Osteocyte (in vitro differentiated cells): ENCODE measurements around the gene INSRR. TPM values are rescaled to one million over a fixed set of nuclear protein-coding genes. Genes with fewer than 3 reads are reported as not detected.

Experiments used
- DNase-seq: peaks from one replicate; pipeline ENCODE4 v3.0.0; 2021; ENCODE audit warnings: mixed read lengths; ENCODE audit not compliant: unreplicated experiment; ENCODE audit errors: extremely low spot score
- H3K27ac Mint-ChIP-seq: one replicate; pipeline ENCODE4 v1.8.0; 2021; ENCODE audit warnings: mild to moderate bottlenecking, mixed read lengths; ENCODE audit not compliant: unreplicated experiment
- H3K27me3 Mint-ChIP-seq: one replicate; pipeline ENCODE4 v1.8.0; 2021; ENCODE audit warnings: mixed read lengths; ENCODE audit not compliant: unreplicated experiment
- H3K36me3 Mint-ChIP-seq: one replicate; pipeline ENCODE4 v1.8.0; 2021; ENCODE audit warnings: mixed read lengths; ENCODE audit not compliant: unreplicated experiment
- H3K4me1 Mint-ChIP-seq: one replicate; pipeline ENCODE4 v1.8.0; 2021; ENCODE audit warnings: mixed read lengths; ENCODE audit not compliant: unreplicated experiment
- H3K4me3 Mint-ChIP-seq: one replicate; pipeline ENCODE4 v1.8.0; 2021; ENCODE audit warnings: mild to moderate bottlenecking, moderate library complexity, mixed read lengths; ENCODE audit not compliant: unreplicated experiment
- H3K9me3 Mint-ChIP-seq: one replicate; pipeline ENCODE4 v1.8.0; 2021; ENCODE audit warnings: mixed read lengths; ENCODE audit not compliant: unreplicated experiment
- CTCF ChIP-seq: fragments of 200-600 bp; sonication (generic); IDR thresholded peaks from 2 replicates; pipeline ENCODE4 v1.5.0; 2021; ENCODE audit warnings: antibody characterized with exemption, mild to moderate bottlenecking, moderate library complexity
- total RNA-seq: library from RNA; stranded (reverse); gene quantifications from 2 replicates; pipeline ENCODE4 v1.2.1, GENCODE V29; 2021

The INSRR gene
- total RNA-seq, 1 donor from 2014 or later, result 0.21 TPM

GRCh38 chr1:156805766-156806511 lies 53.0 kb downstream of the INSRR start:
- peaks cover 21% of the 10 kb centered on the region for H3K4me1 Mint-ChIP-seq
- no peak overlapping the region for H3K4me3 Mint-ChIP-seq
- peak overlapping the region; percentile 67 for H3K27ac Mint-ChIP-seq
- TF ChIP-seq CTCF, result no peak
- peaks cover 13% of the 10 kb centered on the region for H3K36me3 Mint-ChIP-seq
- no peak for DNase-seq
- H3K27me3 Mint-ChIP-seq, result peaks cover under 1% of the 10 kb centered on the region
- H3K9me3 Mint-ChIP-seq, result no peaks in the 10 kb centered on the region

GRCh38 chr1:156804572-156805243 lies 54.2 kb downstream of the INSRR start:
- TF ChIP-seq CTCF, result no peak
- H3K9me3 Mint-ChIP-seq, result no peaks in the 10 kb centered on the region
- H3K36me3 Mint-ChIP-seq, result peaks cover 24% of the 10 kb centered on the region
- no peak overlapping the region for H3K27ac Mint-ChIP-seq
- no peaks in the 10 kb centered on the region for H3K27me3 Mint-ChIP-seq
- DNase-seq, result no peak
- H3K4me3 Mint-ChIP-seq, result no peak overlapping the region
- peaks cover 28% of the 10 kb centered on the region for H3K4me1 Mint-ChIP-seq

- peaks cover 28% of the 10 kb centered on the region for H3K4me1 Mint-ChIP-seq
- no peak overlapping the region for H3K27ac Mint-ChIP-seq
- H3K36me3 Mint-ChIP-seq, result peaks cover 25% of the 10 kb centered on the region
- no peaks in the 10 kb centered on the region for H3K9me3 Mint-ChIP-seq
- H3K4me3 Mint-ChIP-seq, result no peak overlapping the region
- no peak for DNase-seq
- H3K27me3 Mint-ChIP-seq, result no peaks in the 10 kb centered on the region
- TF ChIP-seq CTCF, result no peak
These were observed 54.9 kb downstream of the INSRR start for GRCh38 chr1:156804026-156804425.

- H3K27ac Mint-ChIP-seq, result no peak overlapping the region
- H3K27me3 Mint-ChIP-seq, result no peaks in the 10 kb centered on the region
- TF ChIP-seq CTCF, result no peak
- no peak for DNase-seq
- peaks cover 28% of the 10 kb centered on the region for H3K4me1 Mint-ChIP-seq
- peaks cover 25% of the 10 kb centered on the region for H3K36me3 Mint-ChIP-seq
- H3K4me3 Mint-ChIP-seq, result no peak overlapping the region
- H3K9me3 Mint-ChIP-seq, result no peaks in the 10 kb centered on the region
These were observed 55.6 kb downstream of the INSRR start for GRCh38 chr1:156803086-156803851.
